ENCODE data around the gene PPP1R37.

Gene PPP1R37, protein sequence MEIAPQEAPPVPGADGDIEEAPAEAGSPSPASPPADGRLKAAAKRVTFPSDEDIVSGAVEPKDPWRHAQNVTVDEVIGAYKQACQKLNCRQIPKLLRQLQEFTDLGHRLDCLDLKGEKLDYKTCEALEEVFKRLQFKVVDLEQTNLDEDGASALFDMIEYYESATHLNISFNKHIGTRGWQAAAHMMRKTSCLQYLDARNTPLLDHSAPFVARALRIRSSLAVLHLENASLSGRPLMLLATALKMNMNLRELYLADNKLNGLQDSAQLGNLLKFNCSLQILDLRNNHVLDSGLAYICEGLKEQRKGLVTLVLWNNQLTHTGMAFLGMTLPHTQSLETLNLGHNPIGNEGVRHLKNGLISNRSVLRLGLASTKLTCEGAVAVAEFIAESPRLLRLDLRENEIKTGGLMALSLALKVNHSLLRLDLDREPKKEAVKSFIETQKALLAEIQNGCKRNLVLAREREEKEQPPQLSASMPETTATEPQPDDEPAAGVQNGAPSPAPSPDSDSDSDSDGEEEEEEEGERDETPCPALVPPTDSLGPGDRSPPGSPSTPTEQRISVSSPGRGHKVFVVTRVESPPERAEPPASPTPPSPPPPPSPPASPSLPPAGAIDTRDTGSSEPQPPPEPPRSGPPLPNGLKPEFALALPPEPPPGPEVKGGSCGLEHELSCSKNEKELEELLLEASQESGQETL

DNA sequence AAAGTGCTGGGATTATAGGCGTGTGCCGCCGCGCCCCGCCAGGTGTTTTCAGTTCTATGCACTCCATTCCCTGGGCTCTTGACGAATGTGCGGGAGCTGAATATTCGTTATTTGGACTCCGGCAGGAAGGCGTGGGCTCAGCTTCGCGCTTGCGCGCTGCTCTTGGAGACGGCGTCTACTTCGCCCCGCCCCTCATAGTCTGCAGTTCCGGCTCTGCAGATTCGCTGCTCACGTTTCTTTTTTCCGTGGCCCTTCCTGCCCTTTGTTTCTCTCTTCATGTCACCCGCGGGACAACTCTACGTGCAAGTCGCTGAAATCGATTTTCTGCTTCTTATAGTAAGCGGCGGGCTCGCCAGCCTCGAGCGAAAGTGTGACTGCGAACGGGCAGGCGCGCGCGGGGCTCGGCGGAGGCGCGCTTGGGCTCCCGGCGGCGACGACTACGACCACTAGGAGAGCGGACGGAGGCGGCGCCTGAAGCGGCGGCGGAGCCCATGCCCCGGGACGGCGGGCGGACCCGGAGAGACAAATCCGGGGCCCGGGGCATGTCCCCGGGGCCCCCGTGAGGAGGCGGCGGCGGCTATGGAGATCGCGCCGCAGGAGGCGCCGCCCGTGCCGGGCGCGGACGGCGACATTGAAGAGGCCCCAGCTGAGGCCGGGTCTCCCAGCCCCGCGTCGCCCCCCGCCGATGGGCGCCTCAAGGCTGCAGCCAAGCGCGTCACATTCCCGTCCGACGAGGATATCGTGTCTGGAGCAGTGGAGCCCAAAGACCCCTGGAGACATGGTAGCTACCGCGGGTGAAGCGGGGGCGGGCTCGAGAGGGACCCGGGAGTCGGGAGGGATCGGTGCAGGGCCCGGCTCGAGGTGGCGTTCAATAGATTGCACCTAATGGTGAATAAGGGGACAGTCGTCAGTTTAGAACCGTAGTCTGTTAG is at the start of gene PPP1R37:
Gene PPP1R37 (plus strand): TSS at position 433 of the 932 bp plus-strand sequence. CDS start 147 bp downstream, at position 580.
- DNase-seq: peak; percentile 91 to 93

DNA sequence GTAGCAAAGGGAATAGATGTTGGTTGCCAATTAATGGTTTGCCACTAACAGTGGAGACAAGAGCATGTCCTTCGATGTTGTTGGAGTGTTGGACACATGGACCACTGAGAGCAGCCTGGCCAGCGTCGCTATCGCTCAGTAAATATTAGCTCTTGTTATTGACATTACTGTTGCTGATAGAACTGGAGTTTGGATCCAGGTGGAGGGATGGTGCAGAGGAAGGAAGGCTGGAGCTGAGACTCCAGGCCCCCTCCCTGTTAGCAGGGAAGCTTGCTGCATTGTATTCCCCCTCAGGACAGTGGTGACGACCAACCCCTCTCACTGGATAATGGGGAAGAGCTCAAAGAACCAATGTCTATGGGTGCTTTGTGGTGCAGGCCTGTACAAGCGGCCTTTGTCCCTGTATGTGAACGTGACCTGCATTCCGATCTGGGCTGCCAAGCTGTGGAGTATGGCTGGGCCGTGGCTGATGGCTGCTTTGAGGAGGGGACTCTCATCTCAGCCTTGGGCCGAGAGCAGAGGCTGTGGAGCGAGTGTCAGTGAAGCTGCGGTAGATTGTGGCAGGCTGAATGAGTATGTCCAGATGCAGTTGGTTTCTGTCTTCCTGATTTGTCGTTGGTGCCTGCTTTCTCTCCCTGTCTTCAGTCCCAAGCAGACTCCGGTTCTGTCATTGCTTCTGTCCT is 47.2 kb upstream of the PPP1R37 start:
- DNase-seq: no peak

DNA sequence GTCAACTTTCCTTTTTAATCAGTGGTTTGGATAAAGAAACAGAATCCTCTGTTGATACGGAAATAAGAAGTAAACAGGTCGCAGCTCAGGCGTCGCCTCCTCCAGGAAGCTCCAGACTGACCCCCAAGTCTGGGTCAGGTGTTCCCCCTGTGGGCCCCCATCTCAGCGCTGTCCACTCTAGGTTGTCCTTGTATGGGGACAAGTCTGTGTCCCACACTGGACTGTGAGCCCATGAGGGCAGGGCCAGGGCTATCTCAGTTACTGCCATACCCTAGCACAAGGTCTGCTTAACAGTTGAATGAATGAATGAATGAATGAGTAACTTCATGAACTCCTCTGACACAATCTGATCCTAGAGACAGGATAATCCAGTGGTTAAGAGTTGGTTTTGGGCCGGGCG is 46.6 kb upstream of the PPP1R37 start:
- DNase-seq: no peak

DNA sequence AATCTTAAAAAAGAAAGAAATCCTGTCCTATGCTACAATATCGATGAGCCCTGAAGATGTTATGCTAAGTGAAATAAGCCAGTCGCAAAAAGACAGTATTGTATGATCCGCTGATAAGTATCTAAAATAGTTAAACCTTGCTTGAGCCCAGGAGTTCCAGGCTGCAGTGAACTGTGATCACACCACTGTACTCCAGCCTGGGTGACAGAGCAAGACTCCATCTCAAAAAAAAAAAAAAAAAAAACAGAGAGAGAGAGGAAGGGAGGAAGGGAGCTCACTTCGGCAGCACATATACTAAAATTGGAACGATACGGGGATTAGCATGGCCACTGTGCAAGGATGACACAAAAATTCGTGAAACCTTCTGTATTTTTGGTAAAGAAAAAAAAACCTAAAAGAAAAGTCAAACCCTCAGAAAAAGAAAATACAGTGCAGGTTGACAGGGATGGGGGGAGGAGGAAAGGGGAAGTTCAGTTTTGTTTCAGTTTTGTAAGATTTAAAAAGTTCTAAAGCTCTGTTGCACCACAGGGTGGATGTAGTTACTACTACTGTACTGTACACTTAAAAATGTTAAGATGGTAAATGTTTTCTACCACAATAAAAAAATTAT is 45.7 kb upstream of the PPP1R37 start:
- no peak for DNase-seq

DNA sequence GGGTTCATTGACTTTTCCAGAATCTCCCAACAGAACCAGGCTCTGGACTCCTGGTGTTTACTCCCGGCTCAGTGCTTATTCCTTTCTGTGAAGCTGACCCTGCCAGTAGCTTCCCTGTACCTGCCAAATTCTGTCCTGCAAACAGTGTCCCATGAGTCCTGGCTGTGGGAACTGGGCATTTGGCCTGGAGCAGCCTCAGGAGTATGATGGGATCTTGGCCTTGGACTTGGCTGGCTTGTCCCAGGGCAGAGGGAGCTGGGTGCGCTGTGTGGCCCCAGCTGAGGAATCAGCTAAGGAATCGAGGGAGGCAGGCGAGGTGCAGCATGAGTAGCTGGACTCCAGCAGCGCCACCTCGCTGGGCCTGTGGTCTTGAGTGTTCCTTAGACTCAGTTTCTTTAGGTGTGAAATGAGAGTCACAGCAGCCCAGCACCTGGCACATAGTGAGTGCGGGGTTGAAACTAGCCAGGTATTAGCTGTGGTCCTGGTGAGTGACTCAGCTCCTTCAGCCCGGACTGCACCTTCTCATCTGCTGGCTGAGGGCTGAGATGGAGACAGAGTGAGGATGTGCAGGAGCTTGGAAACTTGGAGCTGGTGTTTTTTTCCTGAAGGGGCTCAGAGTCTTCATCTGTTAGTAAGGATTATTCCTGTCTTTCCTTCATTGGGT is 43.8 kb upstream of the PPP1R37 start:
- DNase-seq: no peak

DNA sequence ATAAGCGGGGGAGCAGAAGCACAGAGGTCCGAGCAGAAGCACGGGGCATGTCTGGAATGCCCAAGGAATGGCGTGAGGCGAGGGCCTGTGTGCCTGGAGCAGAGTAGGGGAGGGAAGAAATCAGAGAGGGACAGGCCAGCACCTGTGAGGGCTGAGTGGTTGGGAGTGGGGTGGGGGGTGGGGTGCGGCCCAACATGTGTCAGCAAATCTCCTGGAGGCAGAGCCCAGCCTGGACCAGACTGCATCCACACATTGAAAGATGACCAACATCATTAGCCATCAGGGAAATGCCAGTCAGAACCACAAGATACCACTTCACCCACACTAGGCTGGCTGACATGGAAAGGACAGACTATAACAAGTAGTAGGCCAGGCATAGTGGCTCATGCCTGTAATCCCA is 42.9 kb upstream of the PPP1R37 start:
- no peak for DNase-seq

DNA sequence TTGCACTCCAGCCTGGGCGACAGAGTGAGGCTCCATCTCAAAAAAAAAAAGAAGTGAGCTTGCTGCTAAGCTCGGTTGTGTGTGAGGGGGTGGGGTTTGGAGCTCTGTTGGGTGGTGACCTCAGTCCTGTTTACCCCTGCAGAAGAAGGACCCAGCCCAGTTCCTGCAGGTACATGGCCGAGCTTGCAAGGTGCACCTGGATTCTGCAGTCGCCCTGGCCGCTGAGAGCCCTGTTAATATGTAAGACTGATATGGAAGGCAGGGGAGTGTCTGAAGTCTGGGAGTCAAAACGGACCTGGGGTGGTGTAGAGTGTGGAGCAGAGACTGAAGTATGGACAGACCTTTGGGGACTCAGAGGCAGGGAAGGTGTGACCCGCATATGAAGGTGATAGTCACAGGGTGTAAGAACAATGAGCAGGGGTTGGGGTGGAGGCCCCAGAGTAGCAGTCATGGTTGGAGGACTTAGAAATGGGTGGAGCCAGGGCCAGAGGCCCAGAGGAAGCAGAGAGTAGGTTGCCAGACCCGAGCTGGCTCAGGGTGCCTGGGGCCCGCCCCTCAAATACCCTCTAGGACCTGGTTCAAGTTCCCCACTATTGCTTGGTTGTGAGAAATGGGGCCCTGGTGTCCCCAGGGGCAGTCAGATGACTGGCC is 40.9 kb upstream of the PPP1R37 start:
- no peak for DNase-seq

DNA sequence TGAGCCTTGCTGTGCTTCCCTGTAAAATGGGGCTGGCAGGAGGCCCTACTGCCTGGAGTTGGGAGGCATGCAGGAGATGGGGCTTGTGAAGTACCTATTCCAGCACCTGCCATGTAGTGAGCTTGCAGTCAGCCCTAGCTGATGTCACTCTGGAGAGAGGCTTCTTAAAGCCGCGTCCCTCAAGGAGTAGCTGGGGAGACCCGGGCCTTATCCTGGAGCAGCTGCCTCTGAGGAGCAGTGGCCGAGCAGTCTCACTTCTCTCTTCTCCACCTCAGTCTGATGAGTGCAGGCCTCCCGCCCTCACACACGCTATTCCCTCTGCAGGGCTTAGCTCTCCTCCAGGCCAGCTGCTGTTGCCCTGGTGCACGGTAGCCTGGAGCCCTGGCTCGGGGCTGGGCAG is 36.1 kb upstream of the PPP1R37 start:
- DNase-seq: no peak

DNA sequence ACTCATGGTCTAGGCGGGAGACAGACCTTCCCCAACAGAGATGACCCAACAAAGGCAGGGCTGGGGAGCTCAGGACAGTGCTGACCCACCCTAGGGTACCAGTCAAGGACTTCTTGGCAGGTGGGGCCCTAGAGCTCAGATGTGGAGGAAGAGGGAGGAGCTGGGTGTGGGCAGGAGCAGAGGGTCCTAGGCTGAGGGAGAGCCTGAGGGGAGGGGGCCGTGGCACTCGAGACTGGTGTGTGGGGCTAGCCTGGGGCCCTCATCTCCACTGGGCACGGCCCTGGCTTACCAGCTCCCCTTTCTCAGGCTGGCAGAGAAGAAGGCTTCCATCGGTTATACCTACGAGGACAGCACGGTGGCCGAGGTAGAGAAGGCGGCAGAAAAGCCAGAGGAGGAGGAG is 35.5 kb upstream of the PPP1R37 start:
- DNase-seq: no peak

DNA sequence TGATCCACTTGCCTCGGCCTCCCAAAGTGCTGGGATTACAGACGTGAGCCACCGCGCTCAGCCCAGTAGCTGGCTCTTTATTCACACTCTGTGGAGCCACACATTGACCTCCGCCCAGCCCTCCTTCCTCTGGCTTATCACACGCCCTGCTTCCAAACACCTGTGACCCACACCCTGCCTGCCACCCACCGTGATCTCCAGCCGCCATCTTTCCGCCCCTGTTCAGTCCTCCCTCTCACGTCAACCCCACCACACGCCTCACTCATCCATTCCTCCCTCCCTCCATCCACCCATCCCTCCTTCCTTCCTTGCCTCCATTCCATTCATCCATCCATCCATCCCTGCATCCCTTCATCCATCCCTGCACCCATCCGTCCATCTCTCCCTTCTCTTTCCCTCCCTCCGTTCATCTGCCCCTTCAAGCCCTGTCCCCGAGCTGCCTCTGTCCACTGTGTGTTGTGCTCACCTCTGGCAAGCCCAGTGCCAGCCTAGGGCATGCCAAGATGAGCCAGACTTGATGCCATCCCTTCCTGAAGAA is 34.3 kb upstream of the PPP1R37 start:
- no peak for DNase-seq

DNA sequence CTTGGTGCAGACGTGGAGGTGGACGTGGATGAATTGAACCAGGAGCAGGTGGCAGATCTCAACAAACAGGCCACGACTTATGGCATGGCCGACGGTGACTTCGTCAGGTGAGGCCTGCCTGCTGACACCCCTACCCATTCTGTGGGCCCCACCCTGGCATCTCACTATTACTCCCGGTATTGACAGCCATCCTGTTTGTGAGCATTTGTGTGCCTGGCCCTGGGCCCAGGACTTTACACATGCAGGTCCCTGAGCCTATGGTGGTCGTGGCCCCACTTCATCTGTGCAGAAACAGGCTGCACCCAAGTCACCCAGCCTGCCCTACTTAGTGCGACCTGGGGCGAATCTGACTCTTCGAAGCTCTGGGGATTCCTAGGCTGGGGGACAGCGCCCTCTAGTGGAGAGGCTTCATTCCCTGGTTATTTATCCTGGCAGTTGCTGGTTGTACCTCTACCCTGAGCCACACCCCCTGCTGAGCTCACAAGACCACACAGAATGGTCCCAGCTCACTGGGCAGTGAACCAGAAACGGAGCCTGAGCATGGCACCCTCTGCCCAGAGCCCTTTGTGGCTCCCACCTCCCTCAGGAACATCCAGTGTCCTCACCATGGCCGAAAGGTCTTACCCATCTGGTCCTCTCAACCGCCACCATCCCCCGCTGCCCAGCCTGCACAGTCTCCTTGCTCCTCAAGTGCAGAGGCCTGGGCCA is 33.6 kb upstream of the PPP1R37 start:
- peak; percentile 78 to 86 for DNase-seq

DNA sequence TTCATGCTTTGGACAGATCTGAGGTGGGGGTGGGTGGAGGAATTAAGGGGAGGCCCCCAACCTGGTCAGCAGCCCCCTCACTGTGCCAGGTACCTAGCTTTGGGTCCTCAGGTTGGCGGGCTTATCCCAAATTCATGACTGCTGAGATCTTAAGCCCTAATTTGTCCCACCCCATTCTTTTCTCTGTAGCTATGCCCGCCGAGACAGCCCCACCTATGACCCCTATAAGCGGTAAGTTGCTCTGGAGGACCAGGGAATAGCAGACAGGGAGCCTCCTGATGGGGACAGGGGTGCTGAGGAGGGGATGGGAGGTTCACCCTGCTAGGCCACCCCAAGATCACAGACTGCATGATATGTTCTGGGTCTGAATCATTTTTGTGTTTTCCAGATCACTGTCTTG is 31.0 kb upstream of the PPP1R37 start:
- no peak for DNase-seq

DNA sequence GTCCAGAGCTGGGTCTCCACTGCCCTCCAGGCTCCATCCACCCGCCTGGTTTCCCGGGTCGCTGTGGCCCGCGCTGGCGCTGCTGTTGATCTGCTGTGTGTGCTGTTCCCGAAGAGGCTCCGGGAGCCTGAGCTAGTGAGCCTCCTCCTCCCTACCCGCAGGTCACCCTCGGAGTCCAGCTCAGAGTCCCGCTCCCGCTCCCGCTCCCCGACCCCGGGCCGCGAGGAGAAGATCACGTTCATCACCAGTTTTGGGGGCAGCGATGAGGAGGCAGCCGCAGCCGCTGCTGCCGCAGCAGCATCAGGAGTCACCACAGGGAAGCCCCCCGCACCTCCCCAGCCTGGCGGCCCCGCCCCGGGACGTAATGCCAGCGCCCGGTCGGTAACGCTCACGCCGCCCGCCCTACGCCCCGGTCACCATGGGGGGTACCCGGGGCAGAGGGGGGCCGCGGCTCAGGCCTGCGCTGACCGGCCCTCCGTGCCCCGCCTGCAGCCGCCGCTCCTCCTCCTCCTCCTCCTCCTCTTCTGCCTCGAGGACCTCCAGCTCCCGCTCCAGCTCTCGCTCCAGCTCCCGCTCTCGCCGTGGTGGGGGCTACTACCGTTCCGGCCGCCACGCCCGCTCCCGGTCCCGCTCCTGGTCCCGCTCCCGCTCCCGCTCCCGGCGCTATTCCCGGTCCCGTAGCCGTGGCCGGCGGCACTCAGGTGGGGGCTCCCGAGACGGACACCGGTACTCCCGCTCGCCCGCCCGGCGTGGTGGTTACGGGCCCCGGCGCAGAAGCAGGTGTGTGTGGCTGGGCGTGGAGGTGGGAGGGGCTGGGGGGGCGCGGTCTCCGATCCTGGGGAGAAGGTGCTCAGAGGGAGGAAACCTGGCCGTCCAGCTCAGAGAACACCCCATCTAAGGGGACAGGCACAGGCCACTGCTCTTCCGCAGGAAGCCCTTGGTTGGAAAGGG is 28.9 kb upstream of the PPP1R37 start:
- DNase-seq: no peak

DNA sequence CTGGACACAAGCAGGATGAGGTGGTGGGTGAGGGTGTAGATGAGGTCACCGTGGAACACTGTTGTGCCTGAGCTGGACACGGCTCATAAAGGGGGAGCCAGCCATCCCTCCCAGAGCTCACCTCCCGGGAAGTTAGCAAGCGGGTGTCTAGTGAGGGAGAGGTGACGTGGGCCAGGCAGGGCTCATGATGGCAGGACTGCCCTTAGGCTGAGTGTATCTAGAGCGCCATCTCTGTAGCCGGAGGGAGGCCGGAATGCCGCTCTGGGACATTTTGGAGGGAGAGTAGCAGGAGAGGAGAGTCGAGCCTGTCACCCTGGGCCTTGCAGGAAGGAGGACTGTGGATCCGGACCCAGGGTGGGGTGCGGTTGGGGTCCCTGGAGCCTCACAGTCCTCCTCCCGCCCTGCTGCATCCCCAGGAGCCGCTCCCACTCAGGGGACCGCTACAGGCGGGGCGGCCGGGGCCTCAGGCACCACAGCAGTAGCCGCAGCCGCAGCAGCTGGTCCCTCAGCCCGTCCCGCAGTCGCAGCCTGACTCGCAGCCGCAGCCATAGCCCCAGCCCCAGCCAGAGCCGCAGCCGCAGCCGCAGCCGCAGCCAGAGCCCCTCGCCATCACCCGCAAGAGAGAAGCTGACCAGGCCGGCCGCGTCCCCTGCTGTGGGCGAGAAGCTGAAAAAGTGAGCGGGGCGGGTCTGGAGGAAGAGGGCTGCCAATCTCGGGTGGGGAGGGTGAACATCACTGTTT is 25.9 kb upstream of the PPP1R37 start:
- DNase-seq: no peak

DNA sequence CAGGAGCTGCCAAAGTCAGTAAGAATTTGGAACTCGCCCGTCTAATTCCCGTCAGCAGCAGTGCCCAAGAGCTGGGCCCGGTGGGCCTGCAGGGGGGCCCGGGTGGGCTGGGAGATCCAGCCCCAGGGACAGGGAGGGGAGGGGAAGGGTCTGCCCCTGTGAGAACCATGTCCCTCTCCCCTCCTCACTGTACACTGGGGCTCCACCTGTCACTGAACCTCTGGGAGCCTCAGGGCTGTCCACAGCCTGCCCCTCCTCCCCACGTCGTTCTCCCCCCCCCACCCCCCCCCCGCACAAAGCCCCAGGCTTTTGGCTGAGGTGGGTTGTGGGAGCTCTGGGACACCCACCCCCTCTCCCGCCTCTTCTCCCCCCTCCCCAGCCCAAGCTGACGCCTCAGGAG is 24.9 kb upstream of the PPP1R37 start:
- no peak for DNase-seq

DNA sequence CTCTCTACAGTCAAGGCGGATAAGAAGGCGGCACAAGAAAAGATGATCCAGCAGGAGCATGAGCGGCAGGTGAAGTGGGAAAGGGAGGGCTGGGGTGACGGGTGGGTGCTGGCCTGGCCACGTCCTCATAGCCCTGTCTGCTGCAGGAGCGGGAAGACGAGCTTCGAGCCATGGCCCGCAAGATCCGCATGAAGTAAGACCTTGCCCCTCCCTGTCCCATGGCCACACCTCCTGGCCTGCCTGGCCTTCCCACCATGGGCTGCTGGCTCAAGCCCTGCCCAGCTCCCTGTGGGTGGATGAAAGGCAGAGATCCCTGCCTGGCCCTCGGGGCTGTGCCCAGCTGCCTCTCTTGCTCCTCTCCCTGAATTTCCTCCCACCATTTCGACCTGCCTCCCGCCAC is 23.9 kb upstream of the PPP1R37 start:
- no peak for DNase-seq

DNA sequence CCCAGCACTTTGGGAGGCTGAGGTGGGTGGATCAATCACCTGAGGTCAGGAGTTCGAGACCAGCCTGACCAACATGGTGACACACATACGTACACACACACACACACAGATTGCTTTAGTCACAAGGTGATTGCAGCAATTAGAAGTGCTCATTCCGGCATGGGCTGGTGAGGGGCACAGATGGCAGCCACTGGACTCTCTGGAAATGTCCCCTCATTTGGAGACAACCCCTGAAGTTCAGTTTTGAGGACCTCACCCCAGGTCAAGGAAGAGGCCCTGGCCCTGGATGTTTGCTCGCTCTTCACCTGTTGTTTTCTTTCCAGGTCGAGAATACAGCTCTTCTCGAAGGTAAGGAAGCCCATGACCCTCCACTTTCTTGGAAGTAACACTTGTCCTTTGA is 22.8 kb upstream of the PPP1R37 start:
- no peak for DNase-seq

DNA sequence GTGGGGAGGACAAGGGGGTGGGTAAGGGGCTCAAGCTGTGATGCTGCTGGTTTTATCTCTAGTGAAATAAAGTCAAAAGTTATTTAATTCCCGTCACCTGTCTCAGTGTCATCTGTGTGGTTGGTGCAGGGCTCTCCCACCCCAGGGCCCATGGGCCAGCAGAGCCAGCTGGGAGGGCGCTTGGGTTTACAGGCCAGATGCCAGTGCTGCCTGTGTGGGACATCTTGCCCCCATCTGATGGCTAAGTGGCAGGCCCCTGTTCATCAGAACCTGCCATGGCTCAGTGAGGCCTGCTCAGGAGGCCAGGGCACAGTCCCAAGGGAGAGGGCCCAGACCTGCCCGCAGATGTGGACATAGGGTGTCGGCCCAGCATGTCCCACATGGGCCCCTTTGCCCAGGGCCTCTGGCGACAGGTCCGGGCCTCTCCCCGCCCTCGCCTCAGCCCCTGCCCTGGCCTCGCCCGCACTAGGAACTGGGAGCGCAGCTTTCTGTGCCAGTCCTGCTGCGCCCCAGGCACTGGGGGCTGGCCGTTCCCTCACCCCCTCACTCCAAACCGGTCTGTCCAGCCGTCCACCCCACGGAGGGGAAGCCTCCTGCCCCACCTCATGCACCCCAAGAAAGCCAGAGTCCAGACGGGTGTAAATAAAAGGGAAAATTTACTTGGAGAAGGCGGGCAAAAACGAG is 22.0 kb upstream of the PPP1R37 start:
- no peak for DNase-seq
